Choroid plexus epithelial cell (primary cell): Measurements from ENCODE around the gene FGR.

Experiments
- DNase-seq: peaks from one replicate; pipeline ENCODE4 v3.0.0-alpha.2; 2010; ENCODE audit warnings: low read depth
- H3K4me3 ChIP-seq: 2 replicates; pipeline ENCODE4 v1.5.1; 2011; ENCODE audit warnings: low read depth, mild to moderate bottlenecking, control low read depth, low read length, moderate library complexity
- CTCF ChIP-seq: conservative IDR thresholded peaks from 2 replicates; pipeline ENCODE4 v1.5.1; 2011; ENCODE audit warnings: low read depth, mild to moderate bottlenecking, control low read depth, inconsistent platforms, low read length, moderate library complexity

Gene FGR

GRCh38 chr1:27612718-27613117 is 22.3 kb downstream of the FGR start:
- DNase-seq: no peak
- TF ChIP-seq CTCF: no peak

GRCh38 chr1:27611450-27611849 is 23.5 kb downstream of the FGR start:
- no peak for TF ChIP-seq CTCF
- H3K4me3 ChIP-seq: no peak overlapping the region
- DNase-seq: no peak

More at GRCh38 chr1:27612718-27613117, 22.3 kb downstream of the FGR start:
- H3K4me3 ChIP-seq: no peak overlapping the region

GRCh38 chr1:27609618-27610240 is 25.3 kb downstream of the FGR start:
- TF ChIP-seq CTCF: no peak
- no peak for DNase-seq
- H3K4me3 ChIP-seq: no peak overlapping the region

GRCh38 chr1:27609210-27609555 is 25.8 kb downstream of the FGR start:
- no peak for DNase-seq
- no peak overlapping the region for H3K4me3 ChIP-seq
- no peak for TF ChIP-seq CTCF

- TF ChIP-seq CTCF: peak; percentile 5
- H3K4me3 ChIP-seq: no peak overlapping the region
- peak; percentile 95 for DNase-seq
These were observed 27.7 kb downstream of the FGR start for GRCh38 chr1:27607239-27607804.

- no peak overlapping the region for H3K4me3 ChIP-seq
- peak; percentile 44 for DNase-seq
- no peak for TF ChIP-seq CTCF
These were observed 28.2 kb downstream of the FGR start for GRCh38 chr1:27606708-27607238.
